ENCODE data around the gene ST6GAL1. TPM values are rescaled to one million over a fixed set of nuclear protein-coding genes. Genes with fewer than 3 reads are reported as not detected.
"Not testable (repeated sequence)": the region's sequence is repeated elsewhere in the genome, so short reads cannot be mapped to it uniquely, and the experiment has no call there.

The ST6GAL1 gene
- total RNA-seq, 4 donors from 2014 or later, result 18.0 to 32.2 (median 20.9) TPM

DNA sequence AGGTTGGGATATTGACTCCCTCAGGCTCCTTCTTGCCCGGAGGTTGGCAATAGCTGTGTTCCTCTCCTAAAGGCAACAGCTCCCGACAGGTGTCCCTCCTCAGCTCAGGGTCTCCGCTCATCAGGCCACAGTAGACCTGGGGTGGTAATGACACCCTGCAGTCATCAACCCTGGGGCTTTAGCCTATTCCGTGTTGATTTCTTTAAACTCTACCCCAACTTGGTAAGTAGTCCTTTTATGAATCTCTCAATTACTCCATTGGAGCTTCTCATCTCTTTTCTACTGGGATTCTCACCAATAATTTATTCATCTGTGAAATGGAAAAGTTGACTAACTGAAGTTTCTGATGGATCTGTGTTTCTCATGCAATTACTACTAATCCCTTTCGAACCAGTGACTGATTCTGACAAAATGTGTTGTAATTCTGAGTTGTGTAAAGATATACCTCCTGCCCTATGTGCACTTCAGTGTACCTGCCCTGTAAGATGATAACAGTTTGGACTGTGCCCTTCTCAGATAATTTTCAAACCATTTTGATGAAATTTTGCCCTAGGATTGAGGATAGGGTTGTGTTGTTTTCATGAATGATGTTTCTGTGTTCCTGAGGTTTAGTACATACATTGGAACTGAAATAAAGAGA lies 119.3 kb downstream of the ST6GAL1 start:
- ATAC-seq, result no peak

DNA sequence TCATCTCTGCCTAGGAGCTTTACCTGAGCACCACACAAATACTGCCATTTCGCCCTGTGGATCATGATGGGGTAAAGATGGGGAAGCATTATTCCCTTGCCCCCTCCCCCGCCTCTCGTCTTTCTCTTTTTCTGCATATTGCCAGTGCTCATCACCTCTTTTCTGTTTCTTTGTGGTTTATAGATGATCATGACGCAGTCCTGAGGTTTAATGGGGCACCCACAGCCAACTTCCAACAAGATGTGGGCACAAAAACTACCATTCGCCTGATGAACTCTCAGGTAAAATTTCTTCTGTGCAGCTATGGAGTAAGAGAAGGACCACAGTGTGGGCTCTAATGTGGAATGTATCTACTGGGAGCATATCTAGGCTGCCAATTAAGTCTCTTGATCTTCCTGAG lies 120.7 kb downstream of the ST6GAL1 start:
- Histone ChIP-seq H3K27me3 (no peaks in the 10 kb centered on the region), H3K36me3 (peaks cover 0 to 32% of the 10 kb centered on the region in 2 donors), H3K9me3 (peaks cover 0 to 14% (median 0%) of the 10 kb centered on the region in 3 donors), H3K4me3 (no peak overlapping the region), H3K4me1 (no peaks in the 10 kb centered on the region), H3K27ac (no peak overlapping the region)
- no peak for ATAC-seq
- TF ChIP-seq, protein P1, sequence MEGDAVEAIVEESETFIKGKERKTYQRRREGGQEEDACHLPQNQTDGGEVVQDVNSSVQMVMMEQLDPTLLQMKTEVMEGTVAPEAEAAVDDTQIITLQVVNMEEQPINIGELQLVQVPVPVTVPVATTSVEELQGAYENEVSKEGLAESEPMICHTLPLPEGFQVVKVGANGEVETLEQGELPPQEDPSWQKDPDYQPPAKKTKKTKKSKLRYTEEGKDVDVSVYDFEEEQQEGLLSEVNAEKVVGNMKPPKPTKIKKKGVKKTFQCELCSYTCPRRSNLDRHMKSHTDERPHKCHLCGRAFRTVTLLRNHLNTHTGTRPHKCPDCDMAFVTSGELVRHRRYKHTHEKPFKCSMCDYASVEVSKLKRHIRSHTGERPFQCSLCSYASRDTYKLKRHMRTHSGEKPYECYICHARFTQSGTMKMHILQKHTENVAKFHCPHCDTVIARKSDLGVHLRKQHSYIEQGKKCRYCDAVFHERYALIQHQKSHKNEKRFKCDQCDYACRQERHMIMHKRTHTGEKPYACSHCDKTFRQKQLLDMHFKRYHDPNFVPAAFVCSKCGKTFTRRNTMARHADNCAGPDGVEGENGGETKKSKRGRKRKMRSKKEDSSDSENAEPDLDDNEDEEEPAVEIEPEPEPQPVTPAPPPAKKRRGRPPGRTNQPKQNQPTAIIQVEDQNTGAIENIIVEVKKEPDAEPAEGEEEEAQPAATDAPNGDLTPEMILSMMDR (IDR thresholded peaks at IDR 0.05), result no peak
- TF ChIP-seq POLR2AphosphoS5 (IDR thresholded peaks at IDR 0.05) (no peak), POLR2A (IDR thresholded peaks at IDR 0.05) (no peak), EP300 (IDR thresholded peaks at IDR 0.05) (no peak)
- WGBS, 2 donors (ENCODE audit: low coverage in 1 of 2), result 96 to 100% methylated on average over 2 to 4 of the region's 5 CpGs

More for the DNA sequence above, 119.3 kb downstream of the ST6GAL1 start:
- Histone ChIP-seq H3K36me3 (peaks cover 0 to 26% of the 10 kb centered on the region in 2 donors), H3K27ac (no peak overlapping the region), H3K9me3 (peaks cover 0 to 12% (median 0%) of the 10 kb centered on the region in 3 donors), H3K4me3 (no peak overlapping the region), H3K4me1 (no peaks in the 10 kb centered on the region), H3K27me3 (no peaks in the 10 kb centered on the region)
- WGBS, 2 donors (ENCODE audit: low coverage in 1 of 2), result 63 to 86% methylated on average over 1 to 3 of the region's 5 CpGs
- TF ChIP-seq EP300 (IDR thresholded peaks at IDR 0.05) (no peak), POLR2AphosphoS5 (IDR thresholded peaks at IDR 0.05) (no peak), POLR2A (IDR thresholded peaks at IDR 0.05) (no peak)
- TF ChIP-seq, protein P1 (IDR thresholded peaks at IDR 0.05), result no peak

DNA sequence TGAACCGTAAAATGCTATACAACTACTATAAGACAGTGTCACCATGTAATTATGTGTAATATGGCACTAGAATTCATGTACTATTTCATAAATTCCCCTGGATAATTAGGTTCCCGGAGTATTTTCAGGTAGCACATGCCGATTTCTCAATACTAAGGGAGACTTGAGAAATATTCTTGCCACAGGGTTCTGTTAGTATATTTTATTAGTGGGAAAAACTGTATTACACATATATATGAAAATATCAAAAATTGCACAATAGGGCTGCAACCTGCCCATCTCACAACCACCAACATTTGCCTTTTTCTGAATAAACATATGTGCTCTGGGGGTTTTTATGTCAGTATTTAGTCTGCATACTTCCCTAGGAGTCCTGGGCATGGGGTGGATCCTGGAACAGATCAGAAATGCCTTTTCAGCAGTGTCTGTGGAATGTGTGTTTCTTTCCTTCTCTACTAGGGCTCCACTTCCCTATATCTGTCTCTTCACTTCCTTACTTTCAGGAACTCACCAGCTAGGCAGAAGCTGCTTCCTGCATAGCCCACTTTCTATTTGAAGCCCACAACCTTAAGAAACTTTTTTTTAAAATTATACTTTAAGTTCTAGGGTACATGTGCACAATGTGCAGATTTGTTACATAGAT lies 121.5 kb downstream of the ST6GAL1 start:
- no peak overlapping the region for H3K27ac ChIP-seq
- no peak for ATAC-seq
- peaks cover 0 to 14% (median 0%) of the 10 kb centered on the region in 3 donors for H3K9me3 ChIP-seq
- WGBS, 2 donors (ENCODE audit: low coverage in 1 of 2), result 88 to 97% methylated on average over 3 of the region's 3 CpGs
- no peak overlapping the region for H3K4me3 ChIP-seq
- H3K36me3 ChIP-seq, result peaks cover 0 to 33% of the 10 kb centered on the region in 2 donors
- H3K27me3 ChIP-seq, result no peaks in the 10 kb centered on the region
- no peaks in the 10 kb centered on the region for H3K4me1 ChIP-seq
- TF ChIP-seq POLR2AphosphoS5 (IDR thresholded peaks at IDR 0.05) (no peak), EP300 (IDR thresholded peaks at IDR 0.05) (no peak), POLR2A (IDR thresholded peaks at IDR 0.05) (no peak)
- TF ChIP-seq, protein P1 (IDR thresholded peaks at IDR 0.05), result no peak

DNA sequence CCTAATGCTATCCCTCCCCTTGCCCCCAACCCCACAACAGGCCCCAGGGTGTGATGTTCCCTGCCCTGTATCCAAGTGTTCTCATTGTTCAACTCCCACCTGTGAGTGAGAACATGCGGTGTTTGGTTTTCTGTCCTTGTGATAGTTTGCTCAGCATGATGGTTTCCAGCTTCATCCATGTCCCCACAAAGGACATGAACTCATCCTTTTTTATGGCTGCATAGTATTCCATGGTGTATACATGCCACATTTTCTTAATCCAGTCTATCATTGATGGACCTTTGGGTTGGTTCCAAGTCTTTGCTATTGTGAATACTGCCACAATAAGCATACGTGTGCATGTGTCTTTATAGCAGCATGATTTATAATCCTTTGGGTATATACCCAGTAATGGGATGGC lies 122.1 kb downstream of the ST6GAL1 start:
- Histone ChIP-seq H3K9me3 (peaks cover 0 to 15% (median 0%) of the 10 kb centered on the region in 3 donors), H3K36me3 (peaks cover 0 to 34% of the 10 kb centered on the region in 2 donors)
- H3K4me3 ChIP-seq, H3K27ac ChIP-seq, H3K4me1 ChIP-seq, ATAC-seq, H3K27me3 ChIP-seq: not testable (repeated sequence)
- 91 to 92% methylated on average over 2 of the region's 2 CpGs for WGBS, 2 donors (ENCODE audit: low coverage in 1 of 2)

DNA sequence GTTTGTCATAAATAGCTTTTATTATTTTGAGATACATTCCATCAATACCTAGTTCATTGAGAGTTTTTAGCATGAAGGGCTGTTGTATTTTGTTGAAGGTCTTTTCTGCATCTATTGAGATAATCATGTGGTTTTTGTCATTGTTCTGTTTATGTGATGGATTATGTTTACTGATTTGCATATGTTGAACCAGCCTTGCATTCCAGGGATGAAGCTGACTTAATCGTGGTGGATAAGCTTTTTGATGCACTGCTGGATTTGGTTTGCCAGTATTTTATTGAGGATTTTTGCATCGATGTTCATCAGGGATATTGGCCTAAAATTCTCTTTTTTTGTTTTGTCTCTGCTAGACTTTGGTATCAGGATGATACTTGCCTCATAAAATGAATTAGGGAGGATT lies 124.1 kb downstream of the ST6GAL1 start:
- WGBS, 2 donors (ENCODE audit: low coverage in 1 of 2), result 96 to 100% methylated on average over 2 of the region's 2 CpGs
- peaks cover 0 to 43% of the 10 kb centered on the region in 2 donors for H3K36me3 ChIP-seq
- not testable (repeated sequence) for H3K27ac ChIP-seq

DNA sequence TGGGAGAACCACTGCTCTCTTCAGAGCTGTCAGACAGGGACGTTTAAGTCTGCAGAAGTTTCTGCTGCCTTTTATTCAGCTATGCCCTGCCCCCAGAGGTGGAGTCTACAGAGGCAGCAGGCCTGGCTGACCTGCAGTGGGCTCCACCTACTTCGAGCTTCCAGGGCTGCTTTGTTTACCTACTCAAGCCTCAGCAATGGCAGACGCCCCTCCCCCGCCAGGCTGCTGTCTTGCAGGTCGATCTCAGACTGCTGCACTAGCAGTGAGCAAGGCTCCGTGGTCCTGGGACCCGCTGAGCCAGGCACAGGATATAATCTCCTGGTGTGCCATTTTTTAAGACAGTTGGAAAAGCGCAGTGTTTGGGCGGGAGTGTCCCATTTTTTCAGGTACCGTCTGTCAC lies 127.5 kb downstream of the ST6GAL1 start:
- H3K36me3 ChIP-seq, result peaks cover 0 to 27% of the 10 kb centered on the region in 2 donors
- peaks cover 0 to 23% (median 0%) of the 10 kb centered on the region in 3 donors for H3K9me3 ChIP-seq
- not testable (repeated sequence) for H3K4me3 ChIP-seq, H3K4me1 ChIP-seq, H3K27me3 ChIP-seq, H3K27ac ChIP-seq, ATAC-seq
- WGBS, 2 donors (ENCODE audit: low coverage in 1 of 2), result 80% methylated on average over 1 of the region's 10 CpGs; no CpG with 5 or more reads in 1 of the 2 donors

More for the DNA sequence above, 124.1 kb downstream of the ST6GAL1 start:
- ATAC-seq, H3K4me3 ChIP-seq, H3K27me3 ChIP-seq, H3K4me1 ChIP-seq: not testable (repeated sequence)
- peaks cover 0 to 23% (median 0%) of the 10 kb centered on the region in 3 donors for H3K9me3 ChIP-seq

Measured in gastroesophageal sphincter (tissue), 4 donors.